Left lung (tissue), 10 donors: ENCODE data around the gene FLNA. TPM values are rescaled to one million over a fixed set of nuclear protein-coding genes. Genes with fewer than 3 reads are reported as not detected.
"Not testable (repeated sequence)": the region's sequence is repeated elsewhere in the genome, so short reads cannot be mapped to it uniquely, and the experiment has no call there.

ENCODE experiments used
- ATAC-seq: fragments of 200-7000 bp; cut with Tn5 transposase; one replicate; pipeline ENCODE4 v1.9.1; 2020; ENCODE audit warnings: moderate library complexity
- DNase-seq, 4 donors: peaks; one replicate each; pipeline ENCODE4 v3.0.0-alpha.2; 2013 to 2020
- H3K27ac ChIP-seq, 2 donors: fragments of 200-600 bp; sonication (generic) in 1 of 2; one replicate each; pipeline versions ENCODE4 v1.5.0 to v1.8.0; 2020 to 2021
- H3K27me3 ChIP-seq, 2 donors: fragments of 200-600 bp; sonication (generic) in 1 of 2; one replicate each; pipeline versions ENCODE4 v1.5.0 to v1.8.0; 2020 to 2021
- H3K36me3 ChIP-seq, 2 donors: fragments of 200-600 bp; sonication (generic) in 1 of 2; one replicate each; pipeline versions ENCODE4 v1.5.0 to v1.8.0; 2020 to 2021
- H3K4me1 ChIP-seq, 2 donors: fragments of 200-600 bp; one replicate each; pipeline ENCODE4 v1.8.0; 2021
- H3K4me3 ChIP-seq, 2 donors: fragments of 200-600 bp; sonication (generic) in 1 of 2; one replicate each; pipeline versions ENCODE4 v1.5.0 to v1.8.0; 2020 to 2021; ENCODE audit warnings: mild to moderate bottlenecking in 1 of 2
- H3K9me3 ChIP-seq, 2 donors: fragments of 200-600 bp; sonication (generic) in 1 of 2; one replicate each; pipeline versions ENCODE4 v1.5.0 to v1.8.0; 2020 to 2021
- CTCF ChIP-seq, 2 donors: fragments of 200-600 bp; sonication (generic) in 1 of 2; IDR thresholded peaks; one replicate each; pipeline versions ENCODE4 v1.5.0 to v1.8.0; 2021; ENCODE audit warnings: antibody characterized with exemption in 2 of 2
- intact Hi-C, 2 donors: fragments of 100-400 bp; cut with DNase I; formaldehyde crosslinking; loops; one replicate each; pipeline versions ENCODE4 v1.11.2 to v1.14.2; 2022
- polyA plus RNA-seq, 6 donors: library from polyadenylated mRNA; unstranded; fragments of 120-200 nt; gene quantifications; one replicate each; pipeline ENCODE4 v1.2.1, GENCODE V29; 2013; ENCODE audit not compliant: insufficient read length in 6 of 6
- total RNA-seq, 2 donors: library from RNA; stranded (reverse); fragmentation: NEBNext Ultra II Directional; extraction: Animal tissue kit (Norgen Biotek cat#: 25700); gene quantifications; one replicate each; pipeline ENCODE4 v1.2.1, GENCODE V29; 2021
- donor health status: DM: no; HTN: yes; CAD: no.
- donor health status: DM: no; HTN: no; CAD: no.

FLNA gene
- total and polyA plus RNA-seq, 8 donors: 434 to 1,793 (median 576) TPM

- peak within 1 kb of the TSS; percentile 96 to 98 for H3K27ac ChIP-seq
- peak; percentile 88 for ATAC-seq
- peaks cover 0 to 14% of the 10 kb centered on the region in 2 donors for H3K4me1 ChIP-seq
- intact Hi-C loops: no loop called here
- DNase-seq: peak; percentile 91 to 97 (median 96)
- TF ChIP-seq CTCF (IDR thresholded peaks at IDR 0.05): no peak
- peaks cover 0 to 40% of the 10 kb centered on the region in 2 donors for H3K36me3 ChIP-seq
- H3K27me3 ChIP-seq: no peaks in the 10 kb centered on the region
- no peaks in the 10 kb centered on the region for H3K9me3 ChIP-seq
- H3K4me3 ChIP-seq: peak within 1 kb of the TSS; percentile 43 to 56
Measured at GRCh38 chrX:154397888-154398667, 23.6 kb upstream of the FLNA start, which contains the start of gene RPL10. TSS of gene RPL10 (plus strand) at chrX:154398377. CDS start at chrX:154398520, 143 bp downstream.

DNA sequence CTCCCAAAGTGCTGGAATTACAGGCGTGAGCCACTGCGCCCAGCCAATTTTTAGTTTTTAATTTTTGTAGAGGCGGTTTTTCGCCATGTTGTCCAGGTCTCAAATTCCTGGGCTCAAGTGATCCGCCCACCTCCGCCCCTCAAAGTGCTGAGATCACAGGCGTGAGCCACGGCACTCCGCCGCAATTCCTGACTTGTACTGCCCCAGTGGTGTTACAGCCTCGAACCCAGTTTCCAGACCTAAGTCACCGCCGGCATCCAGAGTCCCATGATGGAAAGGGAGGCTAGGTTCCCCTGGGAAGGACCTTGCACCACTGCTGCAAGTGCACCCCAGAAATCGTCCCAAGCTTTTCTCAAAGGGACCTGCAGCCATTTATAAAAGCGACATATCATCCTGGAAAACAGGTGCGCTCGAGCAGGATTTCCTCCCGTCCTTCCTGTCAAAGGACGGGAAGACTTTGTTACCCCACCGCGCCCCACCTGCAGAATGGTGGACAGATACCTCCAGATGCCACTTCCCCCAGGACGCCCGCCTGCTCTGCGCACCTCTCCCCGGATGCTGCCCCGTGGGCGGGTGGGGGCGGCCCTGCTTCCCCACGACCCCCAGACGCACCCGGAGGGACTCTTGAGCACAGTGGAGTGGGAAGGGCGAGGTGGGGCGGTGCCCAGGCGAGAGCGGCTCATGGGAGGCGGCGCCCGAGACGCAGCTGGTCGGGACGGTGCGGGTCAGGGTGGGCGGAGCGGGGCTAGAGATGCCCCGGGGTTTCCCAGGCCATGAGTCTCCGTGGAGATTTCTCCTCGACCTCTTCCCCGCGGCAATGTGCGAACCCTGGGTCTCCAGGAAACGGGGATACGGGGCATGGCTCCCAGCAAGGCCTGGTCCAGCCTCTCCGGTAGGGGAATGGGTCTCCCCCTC lies 22.8 kb upstream of the FLNA start:
- intact Hi-C loops: no loop called here
- DNase-seq: peak; percentile 49 to 92 (median 75)
- no peak for TF ChIP-seq CTCF (IDR thresholded peaks at IDR 0.05)

GRCh38 chrX:154396363-154396762 lies 21.9 kb upstream of the FLNA start:
- intact Hi-C loops, ATAC-seq, DNase-seq, H3K27me3 ChIP-seq, H3K9me3 ChIP-seq: not testable (repeated sequence)
- Histone ChIP-seq H3K4me3 (peak overlapping the region in 1 of 2 donors; percentile 56), H3K36me3 (peaks cover 0 to 25% of the 10 kb centered on the region in 2 donors), H3K4me1 (peaks cover 0 to 14% of the 10 kb centered on the region in 2 donors), H3K27ac (peak overlapping the region in 1 of 2 donors; percentile 98)

More for the DNA sequence above, 22.8 kb upstream of the FLNA start:
- H3K27me3 ChIP-seq: no peaks in the 10 kb centered on the region
- peak overlapping the region; percentile 34 to 56 for H3K4me3 ChIP-seq
- ATAC-seq: peak; percentile 83
- H3K27ac ChIP-seq: peak overlapping the region; percentile 96 to 98
- peaks cover 0 to 14% of the 10 kb centered on the region in 2 donors for H3K4me1 ChIP-seq
- no peaks in the 10 kb centered on the region for H3K9me3 ChIP-seq
- H3K36me3 ChIP-seq: peaks cover 0 to 31% of the 10 kb centered on the region in 2 donors

DNA sequence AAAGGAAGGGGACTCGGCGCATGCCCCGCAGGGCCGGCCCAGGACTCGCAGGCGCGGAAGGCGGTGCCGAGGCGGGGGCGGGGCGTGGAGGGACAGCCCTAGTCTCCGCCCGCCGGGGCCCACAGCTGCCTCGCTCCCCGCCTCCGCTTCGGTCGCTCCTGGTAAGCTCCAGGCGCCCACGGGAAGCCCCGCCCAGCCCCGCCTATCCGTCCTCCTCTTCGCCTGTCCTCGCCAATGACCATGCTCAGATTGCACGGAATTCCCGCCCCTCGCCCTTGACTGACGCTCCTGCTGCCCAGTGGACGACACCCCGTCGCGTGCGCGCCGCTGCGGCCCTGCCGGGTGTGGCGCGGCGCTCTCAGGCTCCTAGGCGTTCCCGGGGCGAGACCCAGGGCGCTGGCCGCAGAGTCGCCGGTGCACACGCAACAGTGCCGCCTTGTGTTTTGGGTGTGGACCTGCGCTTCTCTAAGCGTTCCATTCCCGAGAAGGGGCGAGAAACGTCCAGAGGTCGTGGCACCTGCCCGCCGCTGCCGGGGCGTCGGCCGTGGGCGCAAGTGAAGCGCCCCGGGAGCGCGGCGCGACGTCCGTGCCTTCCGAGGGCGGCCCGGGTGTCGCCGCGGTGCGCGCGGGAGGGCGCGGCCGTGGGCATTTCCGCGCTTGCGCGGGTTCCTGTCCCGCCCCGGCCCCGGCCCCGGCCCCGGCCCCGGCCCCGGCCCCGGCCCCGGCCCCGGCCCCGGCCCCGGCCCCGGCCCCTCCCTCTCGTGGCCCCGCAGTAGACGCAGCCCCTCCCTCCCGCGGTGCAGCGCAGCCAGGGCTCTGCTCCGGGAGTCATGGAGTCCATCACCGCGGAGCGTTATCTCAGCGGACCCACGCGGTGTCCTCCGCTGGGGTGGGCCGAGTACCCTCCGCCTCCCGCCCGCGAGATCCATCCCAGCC lies 15.6 kb upstream of the FLNA start:
- H3K36me3 ChIP-seq, H3K4me1 ChIP-seq, H3K27me3 ChIP-seq, DNase-seq, H3K9me3 ChIP-seq, H3K4me3 ChIP-seq, intact Hi-C loops: not testable (repeated sequence)
- peak; percentile 87 for ATAC-seq
- peak overlapping the region; percentile 62 to 68 for H3K27ac ChIP-seq

GRCh38 chrX:154388649-154389048 lies 14.2 kb upstream of the FLNA start:
- H3K4me3 ChIP-seq, H3K36me3 ChIP-seq, H3K27me3 ChIP-seq, H3K9me3 ChIP-seq, intact Hi-C loops, H3K27ac ChIP-seq, DNase-seq, H3K4me1 ChIP-seq: not testable (repeated sequence)
- ATAC-seq: peak; percentile 3

GRCh38 chrX:154388094-154388493 lies 13.7 kb upstream of the FLNA start:
- DNase-seq, intact Hi-C loops: not testable (repeated sequence)
- peak; percentile 55 for ATAC-seq

More at GRCh38 chrX:154388094-154388493, 13.7 kb upstream of the FLNA start:
- H3K36me3 ChIP-seq, H3K9me3 ChIP-seq, H3K27me3 ChIP-seq, H3K4me1 ChIP-seq, H3K4me3 ChIP-seq, H3K27ac ChIP-seq: not testable (repeated sequence)
